NAMALWA (cell line): ENCODE measurements around the gene STK24.

Experiments used
- DNase-seq: peaks from one replicate; pipeline ENCODE4 v3.0.0-alpha.2; 2015; ENCODE audit warnings: low spot score

The STK24 gene

GRCh38 chr13:98582947-98583346 is 6.0 kb upstream of the STK24 start:
- no peak for DNase-seq

- peak; percentile 35 for DNase-seq
These were observed 5.2 kb upstream of the STK24 start for GRCh38 chr13:98581971-98582702.

GRCh38 chr13:98581381-98581780 is 4.5 kb upstream of the STK24 start:
- DNase-seq: no peak

GRCh38 chr13:98580420-98580819 is 3.5 kb upstream of the STK24 start:
- no peak for DNase-seq

GRCh38 chr13:98577836-98578285 is 954 bp upstream of the STK24 start:
- DNase-seq: no peak

- DNase-seq: peak; percentile 51
These were observed 534 bp downstream of the STK24 start for GRCh38 chr13:98576200-98576945.

- DNase-seq: peak; percentile 63
These were observed 1.1 kb downstream of the STK24 start for GRCh38 chr13:98575904-98576199.

- peak; percentile 54 for DNase-seq
These were observed 1.7 kb downstream of the STK24 start for GRCh38 chr13:98575009-98575903.

- peak; percentile 78 for DNase-seq
These were observed 4.8 kb downstream of the STK24 start for GRCh38 chr13:98571955-98572662.

GRCh38 chr13:98570929-98571372 is 6.0 kb downstream of the STK24 start:
- DNase-seq: peak; percentile 98

- peak; percentile 25 for DNase-seq
These were observed 7.2 kb downstream of the STK24 start for GRCh38 chr13:98569494-98570367.

GRCh38 chr13:98568918-98569317 is 8.0 kb downstream of the STK24 start:
- DNase-seq: no peak

GRCh38 chr13:98567140-98567539 is 9.8 kb downstream of the STK24 start:
- DNase-seq: no peak

- DNase-seq: no peak
These were observed 11.0 kb downstream of the STK24 start for GRCh38 chr13:98565726-98566565.

GRCh38 chr13:98564204-98564603 is 12.7 kb downstream of the STK24 start:
- DNase-seq: no peak

- DNase-seq: peak; percentile 59
These were observed 13.8 kb downstream of the STK24 start for GRCh38 chr13:98563071-98563470.

GRCh38 chr13:98559169-98559568 is 17.7 kb downstream of the STK24 start:
- no peak for DNase-seq

GRCh38 chr13:98557937-98558792 is 18.7 kb downstream of the STK24 start:
- DNase-seq: no peak
